ENCODE measurements around the gene PARD3. TPM values are rescaled to one million over a fixed set of nuclear protein-coding genes. Genes with fewer than 3 reads are reported as not detected.
A peak's percentile ranks its signal among the peaks of the same experiment; 100 is the strongest.

PARD3 gene
- polyA plus RNA-seq, 2 of the 4 experiments (the other 2 are of a cell fraction): 110 to 200 TPM

DNA sequence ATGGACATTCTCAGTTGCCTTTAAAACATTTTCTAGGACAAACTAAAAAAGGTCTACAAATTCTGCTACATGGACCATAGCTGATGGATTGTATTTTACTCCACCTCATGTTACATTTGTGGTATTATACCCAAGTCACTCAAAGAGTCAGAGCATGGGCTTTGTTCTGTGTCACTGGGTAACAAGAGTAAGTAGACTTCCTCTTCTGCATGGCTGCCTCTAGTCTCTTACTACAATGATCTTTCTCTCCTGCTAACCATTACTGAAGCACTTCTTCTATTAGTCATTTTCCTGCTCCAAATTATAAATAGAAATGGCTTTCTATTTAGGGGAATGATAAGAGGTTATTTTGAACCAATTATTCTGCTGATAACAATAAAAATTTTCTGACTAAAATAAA lies 753.3 kb downstream of the PARD3 start:
- Histone ChIP-seq H3K27ac (no peak overlapping the region), H3K9me3 (peaks cover 38% of the 10 kb centered on the region), H3K4me1 (no peaks in the 10 kb centered on the region), H3K4me3 (no peak overlapping the region), H3K4me2 (no peak overlapping the region)
- TF ChIP-seq RARB (CRISPR knock-in tag; IDR thresholded peaks at IDR 0.05) (no peak), CHD4 (IDR thresholded peaks at IDR 0.05; ENCODE audit: borderline replicate concordance) (no peak), FOSL2 (IDR thresholded peaks at IDR 0.05) (no peak), FOSL2 (CRISPR knock-in tag; IDR thresholded peaks at IDR 0.05) (no peak), RAD21 (conservative IDR thresholded peaks at IDR 0.05 in 1 of 2, IDR thresholded peaks at IDR 0.05 in 1 of 2) (no peak), EHMT2 (IDR thresholded peaks at IDR 0.05; ENCODE audit: low read depth) (no peak), MAFK (IDR thresholded peaks at IDR 0.05; ENCODE audit: partially characterized antibody) (no peak), FOSB (CRISPR knock-in tag; IDR thresholded peaks at IDR 0.05) (no peak), SMC3 (IDR thresholded peaks at IDR 0.05) (no peak), HOXB13 (CRISPR knock-in tag; IDR thresholded peaks at IDR 0.05; ENCODE audit: low read depth) (no peak), NPAS2 (CRISPR knock-in tag; IDR thresholded peaks at IDR 0.05; ENCODE audit: borderline replicate concordance) (no peak), HOXB5 (CRISPR knock-in tag; IDR thresholded peaks at IDR 0.05) (no peak), RFX5 (IDR thresholded peaks at IDR 0.05) (no peak)
- TF ChIP-seq, protein P1, sequence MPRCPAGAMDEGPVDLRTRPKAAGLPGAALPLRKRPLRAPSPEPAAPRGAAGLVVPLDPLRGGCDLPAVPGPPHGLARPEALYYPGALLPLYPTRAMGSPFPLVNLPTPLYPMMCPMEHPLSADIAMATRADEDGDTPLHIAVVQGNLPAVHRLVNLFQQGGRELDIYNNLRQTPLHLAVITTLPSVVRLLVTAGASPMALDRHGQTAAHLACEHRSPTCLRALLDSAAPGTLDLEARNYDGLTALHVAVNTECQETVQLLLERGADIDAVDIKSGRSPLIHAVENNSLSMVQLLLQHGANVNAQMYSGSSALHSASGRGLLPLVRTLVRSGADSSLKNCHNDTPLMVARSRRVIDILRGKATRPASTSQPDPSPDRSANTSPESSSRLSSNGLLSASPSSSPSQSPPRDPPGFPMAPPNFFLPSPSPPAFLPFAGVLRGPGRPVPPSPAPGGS (IDR thresholded peaks at IDR 0.05): no peak
- ChIA-PET POLR2A (no interaction called here), CTCF (no interaction called here)
- DNase-seq (ENCODE audit: low read depth in 1 of 2, low spot score in 1 of 2) (no peak), ATAC-seq (no peak), FAIRE-seq (peak; percentile 39)

Small RNAs within 50 kb of the gene (small RNA-seq; reads per million reads assigned to genes)
- gene ELOBP4 (0 reads per million in 6 experiments), gene RF00019 (0 reads per million in 6 experiments), gene RPL37P18 (0 reads per million in 6 experiments)

All from A549 (cell line).